Stimulated activated naive CD8-positive, alpha-beta T cell treated with anti-CD3 and anti-CD28 coated beads, Interleukin-15, amount 100 ng/mL, for 72 hours (primary cell): ENCODE results near the gene SLC1A6.

Source experiments
- ATAC-seq: fragments of 150-1000 bp; cut with Tn5 transposase; 2 replicates; pipeline ENCODE4 v1.10.0; 2021; ENCODE audit warnings: mild to moderate bottlenecking, moderate library complexity
- DNase-seq, 2 donors: peaks; one replicate each; pipeline ENCODE4 v3.0.0; 2021 to 2022
- H3K27ac Mint-ChIP-seq, 2 donors: one replicate each; pipeline ENCODE4 v1.8.0; 2022; ENCODE audit warnings: mild to moderate bottlenecking in 2 of 2, mixed read lengths in 2 of 2, moderate library complexity in 2 of 2
- H3K27me3 Mint-ChIP-seq: one replicate; pipeline ENCODE4 v1.8.0; 2022; ENCODE audit warnings: mixed read lengths
- H3K4me1 Mint-ChIP-seq: one replicate; pipeline ENCODE4 v1.8.0; 2022; ENCODE audit warnings: mild to moderate bottlenecking, mixed read lengths
- H3K4me3 Mint-ChIP-seq, 2 donors: one replicate each; pipeline ENCODE4 v1.8.0; 2022; ENCODE audit warnings: mild to moderate bottlenecking in 2 of 2, mixed read lengths in 2 of 2, moderate library complexity in 1 of 2
- H3K9me3 Mint-ChIP-seq, 2 donors: one replicate each; pipeline ENCODE4 v1.8.0; 2022; ENCODE audit warnings: mixed read lengths in 2 of 2

The SLC1A6 gene

GRCh38 chr19:14933506-14933905, 46.2 kb downstream of the SLC1A6 start:
- H3K9me3 Mint-ChIP-seq: peaks cover 0 to 4% of the 10 kb centered on the region in 2 donors
- no peak overlapping the region for H3K27ac Mint-ChIP-seq

DNA sequence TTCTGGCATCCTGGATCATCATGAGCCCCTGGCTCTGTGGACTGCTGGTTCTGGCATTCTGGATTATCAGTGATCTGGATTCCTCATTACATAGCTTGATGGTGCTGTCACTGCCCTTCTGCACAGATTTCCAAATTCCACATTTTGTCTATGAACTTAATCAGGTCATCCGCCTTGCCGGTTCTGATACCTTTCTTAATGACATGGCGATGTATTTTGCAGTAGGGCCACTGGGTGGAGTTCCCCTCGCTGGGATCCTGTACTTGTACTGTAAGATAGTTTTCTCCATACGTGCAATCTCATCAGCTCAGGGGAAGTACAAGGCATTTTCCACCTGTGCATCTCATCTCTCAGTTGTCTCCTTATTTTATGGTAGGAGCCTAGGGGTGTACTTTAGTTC, 62.8 kb downstream of the SLC1A6 start:
- Mint-ChIP-seq H3K4me1 (no peaks in the 10 kb centered on the region), H3K9me3 (peaks cover 10 to 11% of the 10 kb centered on the region in 2 donors), H3K27me3 (peaks cover 45% of the 10 kb centered on the region), H3K27ac (no peak overlapping the region), H3K4me3 (no peak overlapping the region)
- no peak for ATAC-seq
- no peak for DNase-seq

More at GRCh38 chr19:14933506-14933905, 46.2 kb downstream of the SLC1A6 start:
- H3K27me3 Mint-ChIP-seq: peaks cover 8% of the 10 kb centered on the region
- no peaks in the 10 kb centered on the region for H3K4me1 Mint-ChIP-seq
- no peak for DNase-seq
- no peak overlapping the region for H3K4me3 Mint-ChIP-seq
- ATAC-seq: no peak

GRCh38 chr19:14915116-14915515, 64.5 kb downstream of the SLC1A6 start:
- no peak overlapping the region for H3K27ac Mint-ChIP-seq
- H3K9me3 Mint-ChIP-seq: peaks cover 10 to 11% of the 10 kb centered on the region in 2 donors
- H3K27me3 Mint-ChIP-seq: peaks cover 45% of the 10 kb centered on the region
- DNase-seq (no peak), ATAC-seq (no peak)
- H3K4me1 Mint-ChIP-seq: no peaks in the 10 kb centered on the region
- no peak overlapping the region for H3K4me3 Mint-ChIP-seq

- H3K27me3 Mint-ChIP-seq: peaks cover 28% of the 10 kb centered on the region
- H3K4me3 Mint-ChIP-seq: no peak overlapping the region
- ATAC-seq (no peak), DNase-seq (no peak)
- no peaks in the 10 kb centered on the region for H3K9me3 Mint-ChIP-seq
- no peaks in the 10 kb centered on the region for H3K4me1 Mint-ChIP-seq
- peak overlapping the region in 1 of 2 donors; percentile 62 for H3K27ac Mint-ChIP-seq
Measured at GRCh38 chr19:14906711-14907110, 73.0 kb downstream of the SLC1A6 start.

DNA sequence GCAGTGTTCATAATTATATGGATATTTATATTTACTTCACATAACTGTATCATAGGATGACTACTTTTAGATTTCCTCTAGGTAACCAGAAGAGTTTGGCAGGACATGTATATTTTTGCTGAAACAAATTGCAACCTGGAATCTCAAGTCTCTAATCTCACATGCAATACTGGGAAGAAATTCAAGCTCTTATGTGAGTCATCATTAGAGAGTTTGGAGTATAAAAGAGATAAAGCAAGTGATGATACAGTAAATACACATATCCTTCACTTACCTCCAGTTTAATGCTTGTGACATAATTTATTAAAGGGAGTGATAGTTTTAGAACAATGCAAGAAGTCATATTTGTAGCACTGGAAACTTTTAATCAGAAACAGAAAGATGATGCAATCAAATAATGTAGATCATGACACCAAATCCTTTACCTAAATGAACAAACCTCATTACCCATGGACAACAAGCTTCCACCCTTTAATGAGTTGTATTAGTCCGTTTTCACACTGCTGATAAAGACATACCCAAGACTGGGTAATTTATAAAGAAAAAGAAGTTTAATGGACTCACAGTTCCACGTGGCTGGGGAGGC, 77.9 kb downstream of the SLC1A6 start:
- Mint-ChIP-seq H3K4me1 (no peaks in the 10 kb centered on the region), H3K4me3 (no peak overlapping the region), H3K27me3 (peaks cover 36% of the 10 kb centered on the region), H3K9me3 (no peaks in the 10 kb centered on the region), H3K27ac (peak overlapping the region in 1 of 2 donors; percentile 35)
- no peak for ATAC-seq
- DNase-seq: no peak
